ENCODE data around the gene RLF. TPM values are rescaled to one million over a fixed set of nuclear protein-coding genes. Genes with fewer than 3 reads are reported as not detected.

The RLF gene
- total and polyA plus RNA-seq, 9 donors: 6.9 to 29.3 (median 18.0) TPM

- Histone ChIP-seq H3K4me3 (no peak overlapping the region), H3K9me3 (no peaks in the 10 kb centered on the region), H3K27me3 (no peaks in the 10 kb centered on the region), H3K36me3 (no peaks in the 10 kb centered on the region), H3K4me1 (ENCODE audit: insufficient read depth) (no peaks in the 10 kb centered on the region), H3K27ac (no peak overlapping the region)
- TF ChIP-seq CTCF (IDR thresholded peaks at IDR 0.05) (no peak), EP300 (IDR thresholded peaks at IDR 0.05) (no peak), POLR2A (IDR thresholded peaks at IDR 0.05) (no peak)
- intact Hi-C loops (cut with DNase I): no loop called here
- no peak for DNase-seq
Measured at GRCh38 chr1:40248412-40248811, 87.2 kb downstream of the RLF start.

GRCh38 chr1:40251456-40251855, 90.3 kb downstream of the RLF start:
- H3K9me3 ChIP-seq: no peaks in the 10 kb centered on the region
- no peaks in the 10 kb centered on the region for H3K36me3 ChIP-seq
- DNase-seq: no peak
- H3K4me3 ChIP-seq: no peak overlapping the region
- 78 to 80% (median 79%) methylated on average over 4 of the region's 4 CpGs for WGBS, 3 donors
- intact Hi-C loops (cut with DNase I): no loop called here
- TF ChIP-seq POLR2A (IDR thresholded peaks at IDR 0.05): no peak
- no peak for TF ChIP-seq CTCF (IDR thresholded peaks at IDR 0.05)
- TF ChIP-seq EP300 (IDR thresholded peaks at IDR 0.05): no peak
- H3K27ac ChIP-seq: no peak overlapping the region
- no peaks in the 10 kb centered on the region for H3K4me1 ChIP-seq (ENCODE audit: insufficient read depth)
- H3K27me3 ChIP-seq: no peaks in the 10 kb centered on the region

- Histone ChIP-seq H3K36me3 (no peaks in the 10 kb centered on the region), H3K4me3 (no peak overlapping the region), H3K4me1 (ENCODE audit: insufficient read depth) (no peaks in the 10 kb centered on the region), H3K9me3 (no peaks in the 10 kb centered on the region), H3K27ac (no peak overlapping the region), H3K27me3 (no peaks in the 10 kb centered on the region)
- WGBS, 3 donors: 79 to 80% (median 80%) methylated on average over 2 of the region's 2 CpGs
- intact Hi-C loops (cut with DNase I): no loop called here
- TF ChIP-seq POLR2A (IDR thresholded peaks at IDR 0.05) (no peak), CTCF (IDR thresholded peaks at IDR 0.05) (no peak), EP300 (IDR thresholded peaks at IDR 0.05) (no peak)
- DNase-seq: no peak
Measured at GRCh38 chr1:40252601-40253000, 91.4 kb downstream of the RLF start.

GRCh38 chr1:40255231-40255630, 94.0 kb downstream of the RLF start:
- no peak overlapping the region for H3K27ac ChIP-seq
- TF ChIP-seq CTCF (IDR thresholded peaks at IDR 0.05) (no peak), EP300 (IDR thresholded peaks at IDR 0.05) (no peak), POLR2A (IDR thresholded peaks at IDR 0.05) (no peak)
- H3K4me3 ChIP-seq: no peak overlapping the region
- no peak for DNase-seq
- no peaks in the 10 kb centered on the region for H3K36me3 ChIP-seq
- peaks cover 3% of the 10 kb centered on the region for H3K4me1 ChIP-seq (ENCODE audit: insufficient read depth)
- no peaks in the 10 kb centered on the region for H3K9me3 ChIP-seq
- no peaks in the 10 kb centered on the region for H3K27me3 ChIP-seq
- intact Hi-C loops (cut with DNase I): no loop called here
